A549 (cell line): ENCODE results near the gene AP3B1.

ENCODE experiments used
- CHD2 ChIP-seq: fragments of 150-350 bp; IDR thresholded peaks from 2 replicates; pipeline ENCODE4 v1.6.1; 2014; ENCODE audit warnings: low read length; ENCODE audit not compliant: partially characterized antibody
- FOSL2 ChIP-seq, 2 experiments: fragments of 450-650 bp in 1 of 2; fragments of >200 bp in 1 of 2; sonication (Bioruptor Twin) in 1 of 2; formaldehyde crosslinking; IDR thresholded peaks; 2 replicates each; pipeline versions ENCODE4 v1.5.0 to v1.6.1; 2016 to 2020; ENCODE audit warnings: mild to moderate bottlenecking in 1 of 2, moderate library complexity in 1 of 2
- HDAC2 ChIP-seq: fragments of 200-600 bp; sonication (generic); IDR thresholded peaks from 2 replicates; pipeline ENCODE4 v1.6.1; 2016
- MAX ChIP-seq: IDR thresholded peaks from 2 replicates; pipeline ENCODE4 v1.6.1; 2012
- MYC ChIP-seq: IDR thresholded peaks from 2 replicates; pipeline ENCODE4 v1.6.1; 2012; ENCODE audit warnings: mild to moderate bottlenecking, inconsistent platforms, low read length, improper control_type of control experiment, borderline replicate concordance
- POLR2A ChIP-seq: IDR thresholded peaks from 2 replicates; pipeline ENCODE4 v1.6.1; 2012; ENCODE audit warnings: mild to moderate bottlenecking, low read length
- RAD21 ChIP-seq, 2 experiments: fragments of >200 bp in 1 of 2; sonication (Bioruptor Twin) in 1 of 2; formaldehyde crosslinking in 1 of 2; IDR thresholded peaks in 1 of 2; conservative IDR thresholded peaks in 1 of 2; 2 replicates in 1 of 2; 3 replicates in 1 of 2; pipeline ENCODE4 v1.6.1; 2012 to 2018; ENCODE audit warnings: inconsistent platforms in 1 of 2

- TF ChIP-seq HDAC2 (no peak), RAD21 (conservative IDR thresholded peaks at IDR 0.05 in 1 of 2, IDR thresholded peaks at IDR 0.05 in 1 of 2) (no peak), FOSL2 (IDR thresholded peaks at IDR 0.05) (no peak), FOSL2 (CRISPR knock-in tag; IDR thresholded peaks at IDR 0.05) (no peak), POLR2A (no peak), MAX (no peak), MYC (no peak), CHD2 (no peak)
These were observed 90.3 kb downstream of the AP3B1 start for GRCh38 chr5:78204241-78204640.
